Adrenal gland (tissue), 5 donors: ENCODE measurements around the gene KLRC4.
"Not testable (repeated sequence)": the region's sequence is repeated elsewhere in the genome, so short reads cannot be mapped to it uniquely, and the experiment has no call there.

Source experiments
- POLR2A ChIP-seq, 2 donors: fragments of 450-650 bp; IDR thresholded peaks; one replicate each; pipeline ENCODE4 v1.6.1; 2017; ENCODE audit warnings: antibody characterized with exemption in 2 of 2, mild to moderate bottlenecking in 2 of 2, moderate library complexity in 1 of 2
- TF ChIP-seq, protein P1 (sequence below), 6 experiments: fragments of 450-650 bp in 4 of 6; fragments of 200-600 bp in 2 of 6; sonication (generic) in 1 of 6; IDR thresholded peaks; 1 replicate in 5 of 6; 2 replicates in 1 of 6; pipeline versions ENCODE4 v1.5.1 to v1.8.0; 2016 to 2021; ENCODE audit warnings: antibody characterized with exemption in 6 of 6, mild to moderate bottlenecking in 2 of 6, moderate library complexity in 1 of 6
- donor health status: DM: no; HTN: no; CAD: no.

DNA sequence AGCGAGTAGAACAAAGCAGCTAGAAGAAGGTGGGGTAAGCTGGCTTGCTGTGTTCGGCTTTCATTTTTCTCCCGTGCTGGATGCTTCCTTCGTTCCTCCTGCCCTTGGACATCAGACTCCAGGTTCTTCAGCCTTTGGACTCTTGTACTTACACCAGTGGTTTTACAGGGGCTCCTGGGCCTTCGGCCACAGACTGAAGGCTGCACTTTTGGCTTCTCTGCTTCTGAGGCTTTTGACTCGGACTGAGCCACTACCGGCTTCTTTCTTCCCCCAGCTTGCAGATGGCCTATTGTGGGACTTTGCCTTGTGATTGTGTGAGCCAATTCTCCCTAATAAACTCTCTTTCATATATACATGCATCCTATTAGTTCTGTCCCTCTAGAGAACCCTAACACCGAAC is 16.4 kb upstream of the KLRC4 start:
- TF ChIP-seq, protein P1, sequence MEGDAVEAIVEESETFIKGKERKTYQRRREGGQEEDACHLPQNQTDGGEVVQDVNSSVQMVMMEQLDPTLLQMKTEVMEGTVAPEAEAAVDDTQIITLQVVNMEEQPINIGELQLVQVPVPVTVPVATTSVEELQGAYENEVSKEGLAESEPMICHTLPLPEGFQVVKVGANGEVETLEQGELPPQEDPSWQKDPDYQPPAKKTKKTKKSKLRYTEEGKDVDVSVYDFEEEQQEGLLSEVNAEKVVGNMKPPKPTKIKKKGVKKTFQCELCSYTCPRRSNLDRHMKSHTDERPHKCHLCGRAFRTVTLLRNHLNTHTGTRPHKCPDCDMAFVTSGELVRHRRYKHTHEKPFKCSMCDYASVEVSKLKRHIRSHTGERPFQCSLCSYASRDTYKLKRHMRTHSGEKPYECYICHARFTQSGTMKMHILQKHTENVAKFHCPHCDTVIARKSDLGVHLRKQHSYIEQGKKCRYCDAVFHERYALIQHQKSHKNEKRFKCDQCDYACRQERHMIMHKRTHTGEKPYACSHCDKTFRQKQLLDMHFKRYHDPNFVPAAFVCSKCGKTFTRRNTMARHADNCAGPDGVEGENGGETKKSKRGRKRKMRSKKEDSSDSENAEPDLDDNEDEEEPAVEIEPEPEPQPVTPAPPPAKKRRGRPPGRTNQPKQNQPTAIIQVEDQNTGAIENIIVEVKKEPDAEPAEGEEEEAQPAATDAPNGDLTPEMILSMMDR (IDR thresholded peaks at IDR 0.05): not testable (repeated sequence)
- not testable (repeated sequence) for TF ChIP-seq POLR2A (IDR thresholded peaks at IDR 0.05)
